IMR-90 (cell line): Measurements from ENCODE around the gene MNDA. TPM values are rescaled to one million over a fixed set of nuclear protein-coding genes. Genes with fewer than 3 reads are reported as not detected.

ENCODE experiments used
- ATAC-seq: fragments of 200-7000 bp; cut with Tn5 transposase; 2 replicates; pipeline ENCODE4 v1.9.1; 2020; ENCODE audit warnings: low read depth, mild to moderate bottlenecking, moderate library complexity
- BruUV-seq: library from RNA; stranded (reverse); fragments of 400-500 nt; replicated peaks from 2 replicates; lab custom pipeline; 2021; lab: Mats Ljungman, UMichigan
- CTCF ChIA-PET: fragments of 300-600 bp; formaldehyde crosslinking; extraction: SDS; loops from one replicate; lab custom pipeline; 2021; ENCODE audit warnings: antibody characterized with exemption; lab: Yijun Ruan, JAX
- POLR2A ChIA-PET: fragments of 300-600 bp; sonication (Branson Sonifier 250); formaldehyde crosslinking; loops from one replicate; lab custom pipeline; 2022; ENCODE audit warnings: antibody characterized with exemption; ENCODE audit not compliant: unreplicated experiment; lab: Charles Lee
- DNase-seq: peaks from one replicate; pipeline ENCODE4 v3.0.0; 2013
- H2AFZ ChIP-seq: replicated peaks from 2 replicates; pipeline ENCODE3; 2013; ENCODE audit warnings: low read length, mild to moderate bottlenecking; ENCODE audit not compliant: poor library complexity
- H2AK5ac ChIP-seq: 2 replicates; pipeline ENCODE4 v1.6.1; 2013; ENCODE audit warnings: low read depth, low read length, inconsistent platforms
- H2AK9ac ChIP-seq: replicated peaks from 2 replicates; pipeline ENCODE3; 2013; ENCODE audit warnings: mild to moderate bottlenecking, low read depth, low read length, moderate library complexity; ENCODE audit not compliant: poor library complexity
- H2BK120ac ChIP-seq: 2 replicates; pipeline ENCODE4 v1.6.1; 2013; ENCODE audit warnings: low read depth, low read length, inconsistent platforms
- H2BK15ac ChIP-seq: 3 replicates; pipeline ENCODE4 v1.6.1; 2013; ENCODE audit warnings: low read depth, low read length, inconsistent platforms
- H2BK20ac ChIP-seq: 2 replicates; pipeline ENCODE4 v1.6.1; 2013; ENCODE audit warnings: low read depth, mild to moderate bottlenecking, inconsistent platforms, low read length, moderate library complexity
- H2BK5ac ChIP-seq: 2 replicates; pipeline ENCODE4 v1.6.1; 2013; ENCODE audit warnings: mild to moderate bottlenecking, low read depth, low read length, inconsistent platforms; ENCODE audit not compliant: poor library complexity, severe bottlenecking
- H3K14ac ChIP-seq: replicated peaks from 2 replicates; pipeline ENCODE4 v1.6.1; 2013; ENCODE audit warnings: low read depth, low read length, inconsistent platforms
- H3K18ac ChIP-seq: 2 replicates; pipeline ENCODE4 v1.6.1; 2013; ENCODE audit warnings: low read depth, low read length, control low read depth
- H3K23ac ChIP-seq: 2 replicates; pipeline ENCODE4 v1.6.1; 2013; ENCODE audit warnings: low read depth, low read length, inconsistent platforms
- H3K27ac ChIP-seq: 2 replicates; pipeline ENCODE4 v1.5.1; 2013; ENCODE audit warnings: mild to moderate bottlenecking, control low read depth, low read length; ENCODE audit not compliant: insufficient read depth
- H3K27me3 ChIP-seq: 2 replicates; pipeline ENCODE4 v1.6.1; 2013; ENCODE audit warnings: low read length; ENCODE audit not compliant: control insufficient read depth, insufficient read depth
- H3K36me3 ChIP-seq: 2 replicates; pipeline ENCODE4 v1.6.1; 2013; ENCODE audit warnings: low read length, mixed read lengths; ENCODE audit not compliant: control insufficient read depth, insufficient read depth
- H3K4ac ChIP-seq: 2 replicates; pipeline ENCODE4 v1.6.1; 2013; ENCODE audit warnings: low read depth, low read length, inconsistent platforms
- H3K4me1 ChIP-seq: 2 replicates; pipeline ENCODE4 v1.6.1; 2013; ENCODE audit warnings: low read length, mixed read lengths; ENCODE audit not compliant: control insufficient read depth, insufficient read depth
- H3K4me2 ChIP-seq: 2 replicates; pipeline ENCODE4 v1.6.1; 2013; ENCODE audit warnings: low read depth, mild to moderate bottlenecking, control low read depth, low read length, moderate library complexity
- H3K4me3 ChIP-seq: 2 replicates; pipeline ENCODE4 v1.5.1; 2013; ENCODE audit warnings: low read depth, mild to moderate bottlenecking, control low read depth, low read length, moderate library complexity; ENCODE audit not compliant: insufficient read depth
- H3K56ac ChIP-seq: 2 replicates; pipeline ENCODE4 v1.6.1; 2013; ENCODE audit warnings: low read length, inconsistent platforms; ENCODE audit not compliant: insufficient read depth; ENCODE audit errors: extremely low read depth
- H3K79me1 ChIP-seq, 2 experiments: 2 replicates each; pipeline ENCODE4 v1.6.1; 2013; ENCODE audit warnings: low read length in 2 of 2, inconsistent platforms in 1 of 2, low read depth in 1 of 2
- H3K9ac ChIP-seq: 2 replicates; pipeline ENCODE4 v1.6.1; 2013; ENCODE audit warnings: low read depth, low read length, control low read depth
- H3K9me1 ChIP-seq: 2 replicates; pipeline ENCODE4 v1.6.1; 2013; ENCODE audit warnings: low read length, inconsistent platforms; ENCODE audit not compliant: insufficient read depth
- H3K9me3 ChIP-seq: 2 replicates; pipeline ENCODE4 v1.6.1; 2013; ENCODE audit warnings: low read length; ENCODE audit not compliant: control insufficient read depth, insufficient read depth
- H4K20me1 ChIP-seq: 2 replicates; pipeline ENCODE4 v1.6.1; 2013; ENCODE audit warnings: low read length, inconsistent platforms; ENCODE audit not compliant: insufficient read depth
- H4K5ac ChIP-seq: 2 replicates; pipeline ENCODE4 v1.6.1; 2013; ENCODE audit warnings: mild to moderate bottlenecking, low read depth, low read length, control low read depth
- H4K8ac ChIP-seq, 2 experiments: 2 replicates each; pipeline ENCODE4 v1.6.1; 2013; ENCODE audit warnings: low read depth in 2 of 2, low read length in 2 of 2, control low read depth in 1 of 2, inconsistent platforms in 1 of 2
- H4K91ac ChIP-seq: 2 replicates; pipeline ENCODE4 v1.6.1; 2013; ENCODE audit warnings: low read depth, low read length, inconsistent platforms; ENCODE audit not compliant: insufficient read depth
- BHLHE40 ChIP-seq: fragments of 150-350 bp; IDR thresholded peaks from 2 replicates; pipeline ENCODE4 v1.6.1; 2016; ENCODE audit warnings: mild to moderate bottlenecking, low read depth, low read length
- CEBPB ChIP-seq: IDR thresholded peaks from 2 replicates; pipeline ENCODE4 v1.6.1; 2012; ENCODE audit warnings: low read depth, low read length, improper control_type of control experiment
- CHD1 ChIP-seq: IDR thresholded peaks from 2 replicates; pipeline ENCODE4 v1.6.1; 2012; ENCODE audit warnings: low read depth, low read length, improper control_type of control experiment
- FOS ChIP-seq: fragments of 150-350 bp; IDR thresholded peaks from 2 replicates; pipeline ENCODE4 v1.6.1; 2016; ENCODE audit warnings: low read depth, low read length
- MAFK ChIP-seq: IDR thresholded peaks from 2 replicates; pipeline ENCODE4 v1.6.1; 2012; ENCODE audit warnings: low read depth, low read length, improper control_type of control experiment
- MAZ ChIP-seq: IDR thresholded peaks from 2 replicates; pipeline ENCODE4 v1.6.1; 2012; ENCODE audit warnings: low read depth, mild to moderate bottlenecking, low read length, improper control_type of control experiment, moderate library complexity, borderline replicate concordance
- MXI1 ChIP-seq: IDR thresholded peaks from 2 replicates; pipeline ENCODE4 v1.6.1; 2012; ENCODE audit warnings: low read depth, mild to moderate bottlenecking, low read length, moderate library complexity, borderline replicate concordance
- NFE2L2 ChIP-seq: fragments of 150-350 bp; IDR thresholded peaks from 2 replicates; pipeline ENCODE4 v1.6.1; 2016; ENCODE audit warnings: low read depth, mild to moderate bottlenecking, low read length
- POLR2A ChIP-seq: IDR thresholded peaks from 2 replicates; pipeline ENCODE4 v1.6.1; 2012; ENCODE audit warnings: mild to moderate bottlenecking, low read depth, low read length
- RAD21 ChIP-seq: IDR thresholded peaks from 2 replicates; pipeline ENCODE4 v1.6.1; 2012; ENCODE audit warnings: low read length, improper control_type of control experiment
- RCOR1 ChIP-seq: IDR thresholded peaks from 2 replicates; pipeline ENCODE4 v1.6.1; 2012; ENCODE audit warnings: mild to moderate bottlenecking, low read length, improper control_type of control experiment; ENCODE audit not compliant: insufficient replicate concordance
- RFX5 ChIP-seq: IDR thresholded peaks from 2 replicates; pipeline ENCODE4 v1.8.0; 2012; ENCODE audit warnings: low read depth, mild to moderate bottlenecking, low read length, moderate library complexity
- SMC3 ChIP-seq: fragments of 150-350 bp; IDR thresholded peaks from 2 replicates; pipeline ENCODE4 v1.6.1; 2016; ENCODE audit warnings: low read depth, mild to moderate bottlenecking, antibody characterized with exemption, low read length, moderate library complexity
- WGBS, 2 experiments: methylation state at CpG; one replicate each; pipeline versions ENCODE4 v1.1.5 to v1.1.7; 2013; ENCODE audit warnings: missing lambda C conversion rate in 2 of 2; ENCODE audit not compliant: insufficient read length in 1 of 2; ENCODE audit errors: extremely low coverage in 2 of 2; 5-methylcytosine and 5-hydroxymethylcytosine counted together
- dilution Hi-C: fragments of 300-500 bp; cut with HindIII; formaldehyde crosslinking; loops from one replicate; pipeline ENCODE4 v1.14.3; 2018; ENCODE audit warnings: low sequenced_read_pairs; ENCODE audit not compliant: unreplicated experiment
- in situ Hi-C: fragments of 300-500 bp; cut with MboI; formaldehyde crosslinking; loops from 3 replicates; pipeline ENCODE4 v1.14.3; 2019; ENCODE audit warnings: low sequenced_read_pairs, inconsistent platforms, mixed read lengths
- intact Hi-C: fragments of 100-400 bp; cut with micrococcal nuclease; formaldehyde crosslinking; loops from 2 replicates; pipeline ENCODE4 v1.10.0; 2022
- polyA plus RNA-seq, 3 experiments: library from polyadenylated mRNA; depleted of rRNA; stranded (reverse); fragments of >200 nt; gene quantifications; 2 replicates each; pipeline ENCODE4 v1.2.3, GENCODE V29; 2012; ENCODE audit warnings: low replicate concordance in 1 of 3
- total RNA-seq: library from RNA; depleted of rRNA; stranded (reverse); fragments of >200 nt; gene quantifications from 2 replicates; pipeline ENCODE4 v1.2.3, GENCODE V29; 2012
- TF ChIP-seq, protein P1 (sequence below): fragments of 150-350 bp; IDR thresholded peaks from 2 replicates; pipeline ENCODE4 v1.6.1; 2016; ENCODE audit warnings: low read depth, mild to moderate bottlenecking, low read length, moderate library complexity, borderline replicate concordance
- TF ChIP-seq, protein P2 (sequence below): conservative IDR thresholded peaks from 2 replicates; pipeline ENCODE4 v1.5.1; 2012; ENCODE audit warnings: mild to moderate bottlenecking, low read depth, low read length, improper control_type of control experiment
- TF ChIP-seq, protein P3 (sequence below): fragments of 150-350 bp; IDR thresholded peaks from 2 replicates; pipeline ENCODE4 v1.6.1; 2017; ENCODE audit warnings: mild to moderate bottlenecking, antibody characterized with exemption, low read length, low read depth

The MNDA gene
- total and polyA plus RNA-seq, 2 of the 4 experiments (the other 2 are of a cell fraction): not detected

DNA sequence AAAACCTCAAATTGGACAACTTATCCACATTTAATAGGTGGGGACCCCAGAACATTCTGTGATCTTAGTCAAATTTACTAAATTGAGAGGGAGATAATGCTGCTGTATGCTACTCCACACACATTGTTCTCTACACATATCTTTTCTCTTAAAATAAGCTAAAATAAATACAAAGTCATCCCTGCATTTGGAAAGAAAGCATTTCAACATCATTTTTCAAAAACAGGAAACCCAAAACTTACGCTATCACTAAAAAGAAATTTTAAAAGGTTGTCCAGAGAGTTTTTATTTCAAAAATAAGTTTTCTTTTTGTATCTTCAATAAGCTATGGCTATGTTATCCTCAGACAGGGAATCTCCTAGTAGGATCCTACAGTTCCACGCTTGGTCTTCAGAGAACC is 30.6 kb upstream of the MNDA start:
- Histone ChIP-seq H2AFZ (no peak overlapping the region), H3K4me2 (no peak overlapping the region), H3K4me3 (no peak overlapping the region), H4K8ac (no peak overlapping the region), H3K18ac (no peak overlapping the region), H3K14ac (no peak overlapping the region), H3K23ac (no peak overlapping the region), H4K91ac (no peak overlapping the region), H3K9ac (no peak overlapping the region), H4K5ac (no peak overlapping the region), H2BK120ac (no peak overlapping the region), H3K9me3 (no peaks in the 10 kb centered on the region), H4K20me1 (no peaks in the 10 kb centered on the region), H2AK9ac (no peak overlapping the region), H2BK15ac (no peak overlapping the region), H3K27me3 (no peaks in the 10 kb centered on the region), H2BK20ac (no peak overlapping the region), H3K36me3 (no peaks in the 10 kb centered on the region), H3K56ac (no peak overlapping the region), H3K79me1 (no peaks in the 10 kb centered on the region), H3K9me1 (no peaks in the 10 kb centered on the region), H3K4me1 (no peaks in the 10 kb centered on the region), H3K4ac (no peak overlapping the region), H3K27ac (no peak overlapping the region), H2BK5ac (no peak overlapping the region), H2AK5ac (no peak overlapping the region)
- intact Hi-C loops (no loop called here), in situ Hi-C loops (no loop called here), dilution Hi-C loops (no loop called here)
- no CpG with 5 or more reads among the region's 2 CpGs for WGBS, 2 experiments
- no peak for ATAC-seq
- no TSS peak for BruUV-seq
- ChIA-PET CTCF (no interaction called here), POLR2A (no interaction called here)
- DNase-seq: no peak
- TF ChIP-seq MXI1 (no peak), BHLHE40 (no peak), MAFK (no peak), FOS (no peak), MAZ (no peak), NFE2L2 (no peak), RFX5 (no peak), POLR2A (no peak), CHD1 (no peak), CEBPB (no peak), SMC3 (no peak), RAD21 (no peak), RCOR1 (no peak)
- TF ChIP-seq, protein P1, sequence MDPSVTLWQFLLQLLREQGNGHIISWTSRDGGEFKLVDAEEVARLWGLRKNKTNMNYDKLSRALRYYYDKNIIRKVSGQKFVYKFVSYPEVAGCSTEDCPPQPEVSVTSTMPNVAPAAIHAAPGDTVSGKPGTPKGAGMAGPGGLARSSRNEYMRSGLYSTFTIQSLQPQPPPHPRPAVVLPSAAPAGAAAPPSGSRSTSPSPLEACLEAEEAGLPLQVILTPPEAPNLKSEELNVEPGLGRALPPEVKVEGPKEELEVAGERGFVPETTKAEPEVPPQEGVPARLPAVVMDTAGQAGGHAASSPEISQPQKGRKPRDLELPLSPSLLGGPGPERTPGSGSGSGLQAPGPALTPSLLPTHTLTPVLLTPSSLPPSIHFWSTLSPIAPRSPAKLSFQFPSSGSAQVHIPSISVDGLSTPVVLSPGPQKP: no peak
- TF ChIP-seq, protein P2, sequence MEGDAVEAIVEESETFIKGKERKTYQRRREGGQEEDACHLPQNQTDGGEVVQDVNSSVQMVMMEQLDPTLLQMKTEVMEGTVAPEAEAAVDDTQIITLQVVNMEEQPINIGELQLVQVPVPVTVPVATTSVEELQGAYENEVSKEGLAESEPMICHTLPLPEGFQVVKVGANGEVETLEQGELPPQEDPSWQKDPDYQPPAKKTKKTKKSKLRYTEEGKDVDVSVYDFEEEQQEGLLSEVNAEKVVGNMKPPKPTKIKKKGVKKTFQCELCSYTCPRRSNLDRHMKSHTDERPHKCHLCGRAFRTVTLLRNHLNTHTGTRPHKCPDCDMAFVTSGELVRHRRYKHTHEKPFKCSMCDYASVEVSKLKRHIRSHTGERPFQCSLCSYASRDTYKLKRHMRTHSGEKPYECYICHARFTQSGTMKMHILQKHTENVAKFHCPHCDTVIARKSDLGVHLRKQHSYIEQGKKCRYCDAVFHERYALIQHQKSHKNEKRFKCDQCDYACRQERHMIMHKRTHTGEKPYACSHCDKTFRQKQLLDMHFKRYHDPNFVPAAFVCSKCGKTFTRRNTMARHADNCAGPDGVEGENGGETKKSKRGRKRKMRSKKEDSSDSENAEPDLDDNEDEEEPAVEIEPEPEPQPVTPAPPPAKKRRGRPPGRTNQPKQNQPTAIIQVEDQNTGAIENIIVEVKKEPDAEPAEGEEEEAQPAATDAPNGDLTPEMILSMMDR: no peak
- TF ChIP-seq, protein P3, sequence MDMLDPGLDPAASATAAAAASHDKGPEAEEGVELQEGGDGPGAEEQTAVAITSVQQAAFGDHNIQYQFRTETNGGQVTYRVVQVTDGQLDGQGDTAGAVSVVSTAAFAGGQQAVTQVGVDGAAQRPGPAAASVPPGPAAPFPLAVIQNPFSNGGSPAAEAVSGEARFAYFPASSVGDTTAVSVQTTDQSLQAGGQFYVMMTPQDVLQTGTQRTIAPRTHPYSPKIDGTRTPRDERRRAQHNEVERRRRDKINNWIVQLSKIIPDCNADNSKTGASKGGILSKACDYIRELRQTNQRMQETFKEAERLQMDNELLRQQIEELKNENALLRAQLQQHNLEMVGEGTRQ: no peak
